Measurements from ENCODE around the gene PDZRN3. TPM values are rescaled to one million over a fixed set of nuclear protein-coding genes. Genes with fewer than 3 reads are reported as not detected.

Gene PDZRN3
- total and polyA plus RNA-seq, 10 donors = 1.5 to 5.5 (median 2.8) TPM

DNA sequence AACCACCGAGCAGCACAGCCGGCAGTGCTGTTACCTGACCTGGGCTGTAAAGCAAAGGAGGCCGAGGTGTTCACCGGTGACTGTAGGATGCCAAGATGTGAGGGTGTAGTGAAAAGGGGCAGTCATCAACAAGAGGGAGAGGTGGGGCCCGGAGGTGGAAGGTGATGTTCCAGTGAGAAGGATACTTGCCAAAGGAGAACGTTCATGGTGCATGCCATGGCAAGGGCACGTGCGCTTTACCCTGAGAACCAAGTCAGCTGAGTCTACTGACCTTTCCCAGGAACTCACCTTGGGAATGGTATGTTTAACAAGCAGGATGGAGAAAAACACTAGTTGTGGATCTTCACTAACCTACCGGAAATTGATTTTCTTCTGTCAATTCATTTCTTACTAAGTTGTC, 211.1 kb downstream of the PDZRN3 start:
- TF ChIP-seq POLR2AphosphoS5 (IDR thresholded peaks at IDR 0.05) (no peak), POLR2A (IDR thresholded peaks at IDR 0.05) (no peak), CTCF (IDR thresholded peaks at IDR 0.05 in 8 of 11, conservative IDR thresholded peaks at IDR 0.05 in 3 of 11) (no peak)
- intact Hi-C loops (cut with DNase I; ENCODE audit: low total_unique reads) = no loop called here
- 89 to 94% (median 90%) methylated on average over 9 of the region's 9 CpGs for WGBS, 5 donors
- H3K36me3 ChIP-seq = no peaks in the 10 kb centered on the region
- H3K4me1 ChIP-seq = no peaks in the 10 kb centered on the region
- H3K4me3 ChIP-seq = no peak overlapping the region
- H3K27ac ChIP-seq = no peak overlapping the region
- H3K9me3 ChIP-seq = no peaks in the 10 kb centered on the region
- no peak for DNase-seq
- no peaks in the 10 kb centered on the region for H3K27me3 ChIP-seq (replicated peaks in 1 of 7)

DNA sequence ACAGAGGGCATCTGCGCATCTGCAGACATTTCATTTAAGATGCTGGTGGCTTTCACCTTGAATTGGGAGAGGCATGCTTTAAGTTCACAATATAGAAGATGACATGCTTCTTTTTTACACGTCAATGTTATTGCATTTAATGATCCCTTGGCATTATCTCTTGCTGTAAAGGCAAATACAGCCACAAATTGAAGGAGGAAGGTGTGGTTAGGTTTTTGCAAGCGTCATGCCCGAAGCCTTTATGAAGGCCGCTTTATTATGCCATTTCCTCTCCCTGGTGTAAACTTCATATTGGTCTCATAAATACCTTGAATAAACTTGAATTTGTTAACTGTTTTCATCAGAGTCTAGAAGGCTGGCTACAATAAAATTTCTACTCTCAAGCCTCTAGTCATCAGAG, 212.7 kb downstream of the PDZRN3 start:
- Histone ChIP-seq H3K27me3 (replicated peaks in 1 of 7) (no peaks in the 10 kb centered on the region), H3K27ac (no peak overlapping the region), H3K36me3 (no peaks in the 10 kb centered on the region), H3K9me3 (no peaks in the 10 kb centered on the region), H3K4me1 (no peaks in the 10 kb centered on the region), H3K4me3 (no peak overlapping the region)
- intact Hi-C loops (cut with DNase I; ENCODE audit: low total_unique reads) = no loop called here
- 69 to 84% (median 82%) methylated on average over 5 of the region's 5 CpGs for WGBS, 5 donors
- DNase-seq = no peak
- TF ChIP-seq POLR2A (IDR thresholded peaks at IDR 0.05) (no peak), CTCF (IDR thresholded peaks at IDR 0.05 in 8 of 11, conservative IDR thresholded peaks at IDR 0.05 in 3 of 11) (no peak), POLR2AphosphoS5 (IDR thresholded peaks at IDR 0.05) (no peak)

GRCh38 chr3:73411545-73411944, 213.2 kb downstream of the PDZRN3 start:
- 79 to 89% (median 86%) methylated on average over 6 to 7 of the region's 7 CpGs for WGBS, 5 donors
- Histone ChIP-seq H3K27ac (no peak overlapping the region), H3K27me3 (replicated peaks in 1 of 7) (no peaks in the 10 kb centered on the region), H3K36me3 (no peaks in the 10 kb centered on the region), H3K4me3 (no peak overlapping the region), H3K4me1 (no peaks in the 10 kb centered on the region), H3K9me3 (no peaks in the 10 kb centered on the region)
- intact Hi-C loops (cut with DNase I; ENCODE audit: low total_unique reads) = no loop called here
- no peak for DNase-seq
- TF ChIP-seq CTCF (IDR thresholded peaks at IDR 0.05 in 8 of 11, conservative IDR thresholded peaks at IDR 0.05 in 3 of 11) (no peak), POLR2A (IDR thresholded peaks at IDR 0.05) (no peak), POLR2AphosphoS5 (IDR thresholded peaks at IDR 0.05) (no peak)

- Histone ChIP-seq H3K27ac (no peak overlapping the region), H3K36me3 (no peaks in the 10 kb centered on the region), H3K4me1 (no peaks in the 10 kb centered on the region), H3K4me3 (no peak overlapping the region), H3K27me3 (replicated peaks in 1 of 7) (no peaks in the 10 kb centered on the region), H3K9me3 (no peaks in the 10 kb centered on the region)
- WGBS, 5 donors = 77 to 89% (median 82%) methylated on average over 10 of the region's 10 CpGs
- intact Hi-C loops (cut with DNase I; ENCODE audit: low total_unique reads) = no loop called here
- TF ChIP-seq POLR2A (IDR thresholded peaks at IDR 0.05) (no peak), CTCF (IDR thresholded peaks at IDR 0.05 in 8 of 11, conservative IDR thresholded peaks at IDR 0.05 in 3 of 11) (no peak), POLR2AphosphoS5 (IDR thresholded peaks at IDR 0.05) (no peak)
- DNase-seq = no peak
Observed at GRCh38 chr3:73409138-73409763, 215.5 kb downstream of the PDZRN3 start.
